ENCODE data around the gene ARHGAP18.

ARHGAP18 gene

GRCh38 chr6:129717277-129717676, 7.3 kb upstream of the ARHGAP18 start:
- DNase-seq = no peak

GRCh38 chr6:129713806-129714333, 3.9 kb upstream of the ARHGAP18 start:
- DNase-seq = no peak

- DNase-seq = no peak
These were observed 1.3 kb upstream of the ARHGAP18 start for GRCh38 chr6:129711271-129711631.

- DNase-seq = no peak
These were observed 683 bp upstream of the ARHGAP18 start for GRCh38 chr6:129710450-129711270.

GRCh38 chr6:129709196-129709768, 695 bp downstream of the ARHGAP18 start:
- DNase-seq = no peak

GRCh38 chr6:129708496-129709195, 1.3 kb downstream of the ARHGAP18 start:
- no peak for DNase-seq

GRCh38 chr6:129707882-129708495, 2.0 kb downstream of the ARHGAP18 start:
- no peak for DNase-seq

- DNase-seq = no peak
These were observed 2.9 kb downstream of the ARHGAP18 start for GRCh38 chr6:129707028-129707427.

- DNase-seq = no peak
These were observed 4.8 kb downstream of the ARHGAP18 start for GRCh38 chr6:129705212-129705611.

GRCh38 chr6:129704708-129705107, 5.3 kb downstream of the ARHGAP18 start:
- DNase-seq = no peak

- no peak for DNase-seq
These were observed 8.1 kb downstream of the ARHGAP18 start for GRCh38 chr6:129701721-129702455.

- no peak for DNase-seq
These were observed 9.3 kb downstream of the ARHGAP18 start for GRCh38 chr6:129700666-129701065.

- DNase-seq = no peak
These were observed 10.3 kb downstream of the ARHGAP18 start for GRCh38 chr6:129699659-129700058.

- no peak for DNase-seq
These were observed 11.5 kb downstream of the ARHGAP18 start for GRCh38 chr6:129698430-129698829.

GRCh38 chr6:129697788-129698187, 12.2 kb downstream of the ARHGAP18 start:
- DNase-seq = no peak

GRCh38 chr6:129696843-129697242, 13.1 kb downstream of the ARHGAP18 start:
- DNase-seq = no peak

- DNase-seq = no peak
These were observed 14.0 kb downstream of the ARHGAP18 start for GRCh38 chr6:129696028-129696418.

- no peak for DNase-seq
These were observed 14.5 kb downstream of the ARHGAP18 start for GRCh38 chr6:129695373-129696027.

GRCh38 chr6:129694036-129694435, 15.9 kb downstream of the ARHGAP18 start:
- DNase-seq = no peak

GRCh38 chr6:129692467-129692866, 17.5 kb downstream of the ARHGAP18 start:
- DNase-seq = no peak

- DNase-seq = no peak
These were observed 18.3 kb downstream of the ARHGAP18 start for GRCh38 chr6:129691709-129692108.

- DNase-seq = no peak
These were observed 18.8 kb downstream of the ARHGAP18 start for GRCh38 chr6:129691043-129691640.

All from DMS79 treated with DMSO at 0.1 percent for 48 hours (cell line).